HG03103 (cell line): Measurements from ENCODE around the gene SPOCK2.
"Not testable (repeated sequence)": the region's sequence is repeated elsewhere in the genome, so short reads cannot be mapped to it uniquely, and the experiment has no call there.

ENCODE experiments used
- ATAC-seq: cut with Tn5 transposase; IDR thresholded peaks from one replicate; pipeline ENCODE4 v1.9.1; 2021; ENCODE audit warnings: low read depth; ENCODE audit not compliant: unreplicated experiment

SPOCK2 gene

DNA sequence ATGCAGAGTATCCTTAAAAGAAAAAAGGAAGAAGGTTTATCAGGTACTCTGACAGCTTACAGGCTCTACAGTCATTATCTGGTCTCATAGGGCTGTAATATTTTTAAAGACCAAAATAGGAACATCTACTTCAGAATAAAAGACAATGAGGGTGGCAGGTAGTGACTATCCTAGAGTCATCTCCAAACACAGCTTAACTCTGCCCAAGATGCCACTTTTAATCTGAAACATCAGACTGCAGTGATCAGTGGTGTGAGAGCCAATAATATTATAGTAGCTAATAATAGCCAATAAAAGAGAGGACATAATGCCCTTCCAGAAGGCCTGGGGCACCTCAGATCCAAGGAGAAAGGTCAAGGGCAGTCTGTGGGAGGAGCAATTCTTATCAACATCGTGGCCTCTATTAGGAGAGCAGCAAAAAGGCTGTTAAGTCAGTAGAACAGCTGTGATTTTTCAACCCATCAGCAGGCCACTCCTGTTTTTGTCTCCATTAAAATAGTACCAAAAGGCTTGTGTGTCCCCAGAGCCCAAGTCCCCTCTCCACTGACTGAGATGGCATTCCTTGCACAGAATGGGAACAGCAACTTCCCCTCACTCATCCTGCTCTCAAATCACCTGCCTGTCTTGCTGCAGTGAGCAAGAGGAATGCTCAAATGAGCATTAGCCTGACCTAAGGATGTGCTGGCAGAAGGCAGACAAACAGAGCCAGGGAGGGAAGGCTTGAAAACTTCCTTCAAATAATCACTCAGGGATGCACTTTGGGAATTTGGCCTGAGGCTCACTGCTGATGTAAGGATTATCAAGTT is 20.7 kb upstream of the SPOCK2 start:
- ATAC-seq, result no peak

DNA sequence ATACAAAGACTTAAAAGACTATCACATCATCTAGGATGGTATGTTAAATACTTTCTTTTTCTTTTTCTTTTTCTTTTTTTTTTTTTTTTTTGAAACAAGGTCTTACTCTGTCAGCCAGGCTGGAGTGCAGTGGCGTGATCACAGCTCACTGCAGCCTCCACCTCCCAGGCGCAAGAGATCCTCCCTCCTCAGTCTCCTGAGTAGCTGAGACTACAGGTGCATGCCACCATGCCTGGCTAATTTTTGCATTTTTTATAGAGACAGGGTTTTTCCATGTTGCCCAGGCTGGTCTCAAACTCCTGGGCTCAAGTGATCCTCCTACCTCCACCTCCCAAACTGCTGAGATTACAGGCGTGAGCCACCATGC is 19.6 kb upstream of the SPOCK2 start:
- not testable (repeated sequence) for ATAC-seq

DNA sequence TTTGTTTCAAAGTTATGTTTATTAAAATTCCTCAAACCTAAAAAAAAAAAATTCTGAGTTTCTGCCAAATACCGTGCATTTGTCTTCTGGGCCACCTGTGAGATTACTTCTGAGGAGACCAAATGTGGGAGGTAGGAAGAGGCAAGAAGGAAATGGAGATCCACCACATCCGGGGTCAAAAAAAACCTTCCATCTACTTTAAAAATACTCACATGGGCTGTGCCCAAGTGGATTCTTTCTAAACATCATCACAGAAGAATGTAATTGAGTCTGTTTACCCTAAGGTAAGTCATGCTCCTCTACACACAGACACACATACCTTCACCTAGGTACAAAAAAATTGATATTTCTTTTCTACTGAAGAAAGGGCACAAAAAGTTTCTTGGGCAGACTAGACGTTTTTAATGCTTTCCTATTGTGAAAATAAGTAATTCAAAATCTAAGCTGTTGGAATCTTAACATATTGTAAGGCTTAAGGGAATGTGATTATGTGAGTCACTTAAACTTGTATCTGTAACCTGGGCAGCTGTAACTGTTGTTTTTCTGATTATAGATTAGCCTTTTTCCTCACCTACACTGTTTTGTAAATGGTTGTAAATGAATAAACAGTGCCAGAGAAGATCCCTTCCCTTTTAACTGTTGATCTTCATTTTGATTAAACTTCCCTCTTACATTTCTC is 19.1 kb upstream of the SPOCK2 start:
- no peak for ATAC-seq

DNA sequence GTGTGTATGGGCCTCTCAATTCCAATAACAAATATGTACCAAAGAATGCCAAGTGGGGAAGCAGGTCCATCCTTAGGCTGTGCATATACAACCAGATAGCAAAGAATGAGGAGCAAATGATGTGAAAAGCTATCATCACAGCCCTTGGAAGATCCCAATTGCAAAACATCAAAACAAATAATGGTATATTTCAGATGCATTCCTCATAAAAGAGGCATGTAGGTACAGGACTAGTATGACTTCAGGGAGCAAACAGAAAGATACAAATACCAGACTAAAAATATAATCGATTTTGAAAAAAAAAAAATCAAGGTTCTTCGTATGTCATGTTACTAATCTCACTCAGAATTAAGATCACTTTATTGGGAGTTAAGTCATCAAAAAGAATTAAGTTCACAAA is 18.5 kb upstream of the SPOCK2 start:
- no peak for ATAC-seq

DNA sequence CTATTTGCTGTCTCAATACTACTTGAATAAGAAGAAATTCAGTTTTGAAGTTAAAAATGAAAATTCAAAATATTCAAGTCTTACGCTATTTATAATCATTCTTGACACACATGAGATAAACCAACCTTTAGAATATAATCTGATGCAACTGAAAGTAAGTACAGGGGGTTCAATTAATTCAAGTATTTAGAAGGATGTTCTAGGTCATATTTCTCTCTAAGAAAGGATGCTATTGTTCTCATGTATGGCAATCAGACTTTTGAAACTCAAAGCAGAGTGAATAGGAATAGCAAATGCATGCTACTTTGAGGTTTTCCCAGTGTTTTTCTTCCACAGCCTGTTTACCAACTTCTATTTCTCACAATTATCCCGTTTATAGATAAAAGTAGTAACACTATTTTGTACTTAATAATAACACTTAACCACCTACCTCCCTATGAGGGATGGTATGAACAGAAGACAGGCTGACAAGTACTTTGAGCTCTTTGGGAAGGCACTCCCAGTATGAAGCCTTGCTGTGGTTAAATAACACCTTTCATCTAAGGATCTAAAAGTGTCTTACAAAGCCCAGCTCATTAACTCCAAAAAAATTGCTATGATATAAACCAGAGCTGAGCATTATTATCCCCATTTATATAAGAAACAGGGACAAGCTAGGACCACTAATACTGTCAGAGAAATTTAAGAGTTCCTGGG is 18.0 kb upstream of the SPOCK2 start:
- ATAC-seq, result no peak

DNA sequence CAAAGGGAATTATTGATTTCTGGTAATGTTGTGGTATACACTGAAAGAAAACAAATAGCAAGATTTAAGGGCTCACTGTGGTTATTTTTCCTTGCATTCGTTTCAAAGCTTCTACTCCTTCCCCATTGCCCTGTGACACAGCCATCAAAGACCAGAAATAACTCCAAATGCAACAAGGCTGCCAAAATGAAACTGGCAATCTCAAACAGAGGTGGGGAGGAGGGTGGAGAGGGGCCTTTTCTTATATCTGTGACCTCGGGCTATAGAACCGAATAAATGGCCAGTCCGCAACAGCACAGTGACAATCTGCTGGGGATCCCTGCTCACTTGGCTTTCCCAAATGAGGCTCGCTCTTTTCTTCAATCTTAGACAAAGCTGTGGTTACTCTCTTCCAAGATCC is 17.4 kb upstream of the SPOCK2 start:
- ATAC-seq, result no peak

DNA sequence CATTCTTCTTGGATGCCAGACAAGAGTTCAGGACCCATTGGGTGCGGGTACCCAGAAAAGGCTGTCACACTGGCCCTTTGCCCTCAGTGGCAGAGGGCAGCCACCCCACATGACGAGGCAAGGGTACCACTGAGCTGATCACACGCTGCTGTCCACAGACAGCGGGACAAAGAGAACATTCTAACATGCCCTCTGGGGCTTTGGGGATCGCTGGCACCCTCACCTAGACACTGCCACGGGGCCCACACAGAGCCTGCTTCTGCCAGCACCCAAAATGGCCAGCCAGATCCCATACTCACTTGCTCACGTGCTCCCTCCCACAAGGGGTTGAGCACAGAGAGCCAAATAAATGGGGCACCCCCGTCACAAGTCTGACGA is 16.7 kb upstream of the SPOCK2 start:
- no peak for ATAC-seq

DNA sequence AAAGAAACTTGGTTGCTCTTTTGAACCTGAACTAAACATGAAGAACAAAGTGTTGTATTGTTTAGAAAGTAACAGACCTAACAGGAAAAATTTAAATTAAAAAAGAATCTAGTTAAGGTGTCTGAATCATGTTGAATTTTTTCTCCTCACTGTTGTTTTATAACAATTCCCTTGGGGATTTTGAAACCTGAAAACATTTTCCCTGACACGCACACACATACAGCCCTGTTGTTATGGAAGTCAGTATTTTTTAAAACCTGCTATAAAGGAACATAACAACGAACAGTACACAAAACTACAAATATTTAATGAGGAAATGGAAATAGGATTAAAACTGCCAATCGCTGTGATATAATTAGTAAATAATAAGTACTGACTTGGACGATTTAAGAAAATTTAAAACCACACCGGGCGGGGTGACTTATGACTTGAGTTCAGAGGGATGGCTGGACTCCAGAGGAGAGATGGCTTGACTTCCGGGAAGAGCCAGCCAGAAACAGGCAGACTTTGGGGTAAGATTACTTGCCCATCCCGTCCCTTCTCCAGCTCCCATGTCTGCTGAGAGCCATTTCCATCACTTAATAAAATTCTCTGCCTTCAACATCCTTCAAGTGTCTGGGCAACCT is 16.2 kb upstream of the SPOCK2 start:
- ATAC-seq, result no peak

DNA sequence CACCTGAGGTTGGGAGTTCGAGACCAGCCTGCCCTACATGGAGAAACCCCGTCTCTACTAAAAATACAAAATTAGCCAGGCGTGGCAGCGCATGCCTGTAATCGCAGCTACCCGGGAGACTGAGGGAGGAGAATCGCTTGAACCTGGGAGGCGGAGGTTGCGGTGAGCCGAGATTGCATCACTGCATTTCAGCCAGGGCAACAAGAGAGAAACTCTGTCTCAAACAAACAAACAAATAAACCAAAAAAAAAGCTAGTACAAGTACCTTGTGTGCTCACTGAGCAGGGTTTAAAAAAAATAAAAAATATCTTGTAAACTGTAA is 11.2 kb upstream of the SPOCK2 start:
- no peak for ATAC-seq

DNA sequence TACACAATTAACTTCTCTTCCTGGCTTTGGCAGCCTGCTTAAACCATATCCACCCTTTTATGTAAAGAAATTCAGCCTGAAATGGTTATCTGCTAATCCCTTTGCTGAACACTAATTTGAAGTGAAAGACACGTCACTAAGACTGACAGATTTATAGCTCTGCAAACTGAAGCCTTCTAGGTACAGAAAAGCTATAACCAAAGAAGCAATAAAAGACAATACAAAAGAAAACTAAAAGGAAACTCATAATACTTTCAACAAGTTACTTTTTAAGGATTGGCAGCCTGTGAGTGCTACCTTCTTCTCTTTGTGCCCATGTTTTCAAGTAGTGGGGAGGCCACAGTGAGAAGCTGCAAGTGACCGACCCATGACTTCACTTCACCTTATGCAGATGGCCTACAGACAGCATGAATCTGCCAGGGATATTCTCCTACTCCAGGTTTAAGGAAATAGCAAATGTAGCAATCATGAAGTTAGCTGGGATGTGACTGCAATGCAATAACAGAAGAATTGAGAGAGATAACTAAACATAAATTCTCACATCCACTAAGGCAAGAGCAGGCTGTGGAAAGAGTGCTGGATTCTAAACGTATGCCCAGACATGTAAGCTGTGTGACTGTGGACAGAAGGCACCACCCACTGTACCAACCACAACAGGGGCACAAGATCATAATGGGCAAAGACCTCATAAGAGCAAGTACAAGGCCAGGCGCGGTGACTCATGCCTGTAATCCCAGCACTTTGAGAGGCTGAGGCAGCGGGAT is 10.7 kb upstream of the SPOCK2 start:
- ATAC-seq, result no peak

DNA sequence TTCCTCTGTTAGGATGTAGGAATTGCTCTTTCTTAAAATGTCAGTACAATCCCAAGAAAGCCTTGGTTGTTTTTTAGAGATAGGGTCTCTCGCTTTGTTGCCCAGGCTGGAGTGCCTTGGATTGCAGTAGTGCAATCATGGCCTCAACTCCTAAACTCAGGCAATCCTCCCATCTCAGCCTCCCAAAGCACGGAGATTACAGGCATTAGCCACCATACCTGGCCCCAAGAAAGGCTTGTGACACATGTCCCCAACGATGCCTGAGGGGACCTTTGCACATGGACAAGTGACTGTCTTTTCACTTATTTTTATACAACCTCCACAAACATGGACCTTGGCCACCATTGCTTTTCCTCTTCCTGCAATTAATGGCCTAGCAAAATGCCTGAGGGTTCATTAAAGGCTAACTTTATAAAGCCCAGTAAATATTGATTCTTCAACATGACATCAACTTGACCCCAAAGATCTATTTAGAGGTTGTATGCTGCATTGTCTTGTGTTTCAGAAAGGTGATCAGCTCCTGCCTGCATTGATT is 10.0 kb upstream of the SPOCK2 start:
- ATAC-seq, result no peak

DNA sequence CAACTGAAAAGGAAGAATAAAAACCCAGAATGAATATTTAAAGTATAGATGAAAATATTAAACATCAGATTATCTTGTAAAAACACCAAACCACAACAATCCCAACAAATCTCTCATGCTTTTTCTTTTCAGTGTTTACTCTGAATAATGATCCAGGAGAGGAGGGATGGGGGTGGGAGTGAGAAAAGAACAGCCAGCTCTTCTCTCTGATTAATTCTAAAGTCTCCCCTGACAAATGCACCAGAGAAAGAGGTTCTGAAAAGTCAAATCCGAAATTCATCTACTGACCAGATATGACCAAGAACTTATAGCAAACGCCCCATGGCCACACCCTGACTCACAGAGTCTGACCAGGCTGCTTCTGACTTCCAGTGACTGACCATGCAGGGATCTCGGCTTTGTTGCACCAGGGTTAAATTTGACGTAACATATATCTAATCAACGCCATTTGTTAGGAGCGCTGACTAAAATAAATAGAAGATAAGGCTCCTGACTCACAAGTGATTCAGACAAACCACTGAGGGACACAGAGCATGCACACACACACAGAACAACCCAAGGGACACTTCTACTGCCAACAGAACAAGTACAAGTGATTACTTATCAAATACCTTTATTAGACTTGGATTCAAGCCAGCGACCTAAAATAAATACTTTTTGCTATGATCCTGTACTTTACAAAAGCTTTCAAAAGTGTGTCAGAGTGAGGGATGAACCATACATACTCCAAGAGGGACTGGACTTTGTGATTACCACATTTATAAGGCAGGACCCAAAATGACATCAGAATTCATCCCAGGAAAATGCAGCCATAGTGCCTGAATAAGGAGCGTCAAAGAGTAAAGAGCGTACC is 9.3 kb upstream of the SPOCK2 start:
- no peak for ATAC-seq

DNA sequence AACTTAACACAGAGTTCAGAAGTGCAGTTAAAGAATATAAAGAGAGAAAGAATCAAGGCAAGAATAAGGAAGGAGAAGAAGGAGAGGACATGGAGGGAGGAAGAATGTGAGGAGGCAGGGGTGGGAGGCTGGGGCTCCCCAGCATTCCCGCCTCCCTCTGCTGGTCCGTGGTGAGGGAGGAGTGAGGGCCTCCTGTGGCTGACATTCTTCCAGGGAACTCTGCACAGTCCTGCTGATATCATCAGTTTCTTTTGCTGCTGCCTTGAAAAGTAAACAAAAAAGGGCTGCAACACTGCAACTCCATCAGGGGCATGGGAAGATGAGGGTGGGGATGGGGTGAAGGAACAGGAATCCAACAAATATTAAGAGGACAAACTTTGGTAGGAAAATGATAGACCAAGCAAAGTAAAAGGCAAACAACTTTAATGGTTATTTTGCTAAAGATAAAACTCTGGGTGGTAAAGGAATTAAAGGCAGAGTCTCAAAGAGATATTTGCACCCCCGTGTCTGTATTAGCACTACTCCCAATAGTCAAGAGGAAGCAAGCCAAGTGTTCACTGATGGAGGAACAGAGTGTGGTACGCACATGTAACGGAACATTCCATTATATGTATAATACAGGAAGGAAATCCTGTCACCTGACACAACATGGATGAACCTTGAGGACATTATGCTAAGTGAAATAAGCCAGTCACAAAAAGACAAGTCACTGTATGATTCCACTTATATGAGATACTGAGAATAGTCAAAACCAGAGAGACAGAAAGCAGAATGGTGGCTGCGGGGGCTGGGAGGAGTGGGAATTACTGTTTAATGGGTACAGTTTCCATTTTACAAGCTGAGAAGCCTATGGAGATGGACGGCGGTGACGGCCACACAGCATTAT is 8.0 kb upstream of the SPOCK2 start:
- no peak for ATAC-seq

DNA sequence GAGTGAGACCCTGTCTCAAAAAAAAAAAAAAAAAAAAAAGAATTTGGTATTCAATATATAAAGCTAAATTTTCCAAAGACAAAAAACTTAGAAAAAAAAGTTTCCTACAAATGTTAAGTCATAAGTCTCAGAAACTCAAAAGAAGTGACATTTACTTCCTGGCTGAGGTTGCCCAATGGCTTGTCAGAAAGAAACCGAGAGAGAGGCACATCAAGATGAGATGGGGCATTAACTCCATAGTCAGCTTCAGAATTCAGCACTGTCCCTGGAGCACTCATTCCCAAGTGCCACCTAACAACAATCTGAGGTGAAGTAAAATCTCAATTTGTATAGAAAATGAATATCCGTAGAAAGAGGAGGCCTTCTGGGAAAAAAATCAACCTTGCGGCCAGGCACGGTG is 6.8 kb upstream of the SPOCK2 start:
- ATAC-seq, result no peak

DNA sequence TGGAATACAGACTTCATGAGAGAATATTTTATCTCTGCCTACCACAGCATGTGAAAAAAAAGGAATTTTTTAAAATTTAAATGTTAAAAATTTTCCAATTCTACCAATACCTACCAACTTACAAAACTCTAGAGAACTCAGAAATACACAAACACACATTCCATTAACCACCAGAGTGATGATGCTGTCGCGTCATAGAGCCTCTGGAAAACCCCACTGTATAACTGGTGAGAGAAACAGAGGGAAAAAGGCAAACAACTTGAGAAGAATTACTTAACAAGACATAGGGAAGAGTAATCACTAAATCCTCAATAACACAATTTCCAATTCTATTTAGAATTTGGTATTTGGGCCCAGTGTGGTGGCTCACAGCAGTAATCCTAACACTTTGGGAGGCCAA is 6.2 kb upstream of the SPOCK2 start:
- ATAC-seq, result no peak

DNA sequence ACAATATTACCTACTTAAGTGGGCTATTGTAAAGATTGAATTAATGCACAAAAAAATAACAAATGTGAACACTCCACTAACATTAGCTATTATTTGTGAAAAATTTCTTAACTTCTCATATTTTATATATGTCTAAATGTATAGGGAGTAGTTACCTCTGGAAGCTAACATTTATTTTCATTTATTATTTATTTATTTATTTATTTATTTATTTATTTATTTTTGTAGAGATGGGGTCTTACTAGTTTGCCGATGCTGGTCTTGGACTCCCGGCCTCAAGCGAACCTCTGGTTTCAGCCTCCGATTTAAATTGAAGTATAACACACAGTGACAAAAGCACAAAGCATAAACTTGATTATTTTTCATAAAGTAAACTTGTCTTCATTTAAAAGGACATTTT is 5.1 kb upstream of the SPOCK2 start:
- no peak for ATAC-seq

DNA sequence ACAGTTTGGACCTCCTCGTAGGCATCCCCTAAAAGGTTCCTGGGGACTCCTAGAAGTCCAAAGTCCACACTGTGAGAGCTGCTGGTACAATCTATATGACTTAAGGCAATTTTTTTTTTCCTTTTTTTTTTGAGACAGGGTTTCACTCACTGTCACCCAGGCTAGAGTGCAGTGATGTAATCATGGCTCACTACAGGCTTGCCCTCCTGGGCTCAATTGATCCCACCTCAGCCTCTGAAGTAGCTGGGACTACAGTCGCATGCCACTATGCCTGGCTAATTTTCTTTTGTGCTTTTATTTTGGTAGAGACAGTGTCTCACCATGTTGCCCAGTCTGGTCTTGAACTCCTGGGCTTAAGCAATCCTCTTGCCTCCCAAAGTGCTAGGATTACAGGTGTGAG is 4.6 kb upstream of the SPOCK2 start:
- ATAC-seq, result no peak

DNA sequence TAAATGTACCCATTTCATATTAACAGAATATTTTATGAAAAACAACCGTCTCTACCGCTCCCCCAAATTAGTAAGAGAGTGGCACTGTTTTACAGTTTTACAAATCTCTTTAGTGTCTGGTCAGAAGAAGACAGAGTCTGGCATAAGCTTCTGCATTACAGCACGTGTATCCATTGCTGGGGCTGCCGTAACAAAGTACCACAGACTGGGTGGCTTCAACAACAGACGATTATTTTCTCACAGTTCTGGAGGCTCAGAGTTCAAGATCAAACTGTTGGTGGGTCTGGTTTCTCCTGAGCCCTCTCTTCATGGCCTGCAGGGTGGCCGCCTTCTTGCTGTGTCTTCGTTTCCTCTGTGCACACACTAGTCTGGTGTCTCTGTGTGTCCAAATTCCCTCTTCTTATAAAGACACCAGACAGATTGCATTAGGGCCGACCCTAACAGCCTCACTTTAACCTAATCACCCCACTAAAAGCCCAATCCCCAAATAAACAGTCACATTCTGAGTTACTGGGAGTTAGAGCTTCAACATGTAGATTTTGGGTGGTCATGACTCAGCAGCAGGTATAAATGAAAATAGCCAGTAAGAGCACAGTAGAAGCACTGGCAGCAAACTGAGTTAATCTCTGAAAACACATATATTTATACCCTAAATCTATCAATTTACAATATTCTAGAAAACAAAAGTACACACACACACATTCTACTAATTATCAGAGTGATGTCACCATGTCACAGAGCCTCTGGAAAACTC is 4.0 kb upstream of the SPOCK2 start:
- no peak for ATAC-seq
